NCI-H128 (cell line): ENCODE measurements around the gene SYK.

Source experiments
- DNase-seq: peaks from one replicate; lab custom pipeline; 2025; ENCODE audit not compliant: unreplicated experiment; lab: John Stamatoyannopoulos, UW

The SYK gene

GRCh38 chr9:90846770-90847419 lies 45.3 kb downstream of the SYK start:
- DNase-seq, result no peak

DNA sequence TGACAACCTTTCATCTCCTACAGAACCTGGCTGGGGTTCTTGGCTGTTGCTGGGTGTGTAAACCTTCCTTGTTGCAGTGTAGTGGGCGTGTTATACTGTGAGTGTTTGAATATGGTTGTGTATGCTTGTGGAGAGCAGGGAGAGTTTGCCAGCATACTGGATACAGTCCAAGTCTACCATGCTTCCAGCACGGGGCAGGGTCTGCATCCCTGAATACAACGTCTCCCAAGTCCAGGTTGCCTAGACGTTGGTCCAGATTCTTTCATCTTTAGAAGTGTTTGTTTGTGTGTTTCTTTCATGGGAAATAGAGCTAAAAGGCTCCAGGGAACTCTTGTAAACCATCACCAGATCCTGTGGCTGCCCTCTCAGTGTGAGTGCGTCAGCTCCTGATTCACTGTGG lies 46.4 kb downstream of the SYK start:
- DNase-seq, result no peak

DNA sequence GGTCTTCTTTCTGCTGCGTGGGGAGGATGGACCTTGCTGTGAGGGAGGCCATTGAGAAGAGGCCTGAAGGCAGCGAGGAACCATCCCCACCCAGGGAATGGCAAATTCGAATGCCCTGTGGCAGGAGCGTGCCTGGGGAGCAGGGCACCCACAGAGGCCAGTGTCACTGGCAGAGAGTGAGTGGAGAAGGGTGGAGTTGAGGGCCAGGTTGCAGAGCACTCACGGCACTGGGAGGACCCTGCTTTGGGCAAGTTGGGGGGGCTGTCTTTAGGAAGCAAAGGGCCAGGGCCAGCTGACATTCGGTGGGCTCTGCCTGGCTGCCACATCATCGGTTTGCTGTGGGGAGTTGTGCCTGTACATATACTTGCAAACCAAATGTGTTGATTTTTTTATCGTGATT lies 47.2 kb downstream of the SYK start:
- no peak for DNase-seq

GRCh38 chr9:90851444-90851843 lies 49.8 kb downstream of the SYK start:
- DNase-seq, result no peak

DNA sequence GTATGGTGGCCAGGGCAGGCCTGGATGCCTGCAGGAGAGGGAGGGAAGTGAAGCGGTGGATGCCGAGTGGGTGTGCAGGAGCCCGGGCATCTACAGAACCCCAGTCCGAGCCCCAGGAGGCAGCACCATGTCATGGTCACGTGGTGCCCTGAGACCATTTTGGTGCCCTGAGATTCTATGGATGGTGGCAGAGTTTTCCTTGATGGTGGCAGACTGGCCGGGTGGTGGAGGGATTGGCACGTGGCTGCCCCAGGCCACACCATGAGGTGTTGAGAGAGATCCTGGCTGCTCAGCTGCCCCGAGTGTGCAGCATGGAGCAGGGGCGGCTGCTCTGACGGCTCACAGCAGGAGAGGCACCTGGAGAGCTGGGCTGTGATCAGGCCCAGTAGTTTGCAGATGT lies 52.3 kb downstream of the SYK start:
- no peak for DNase-seq

GRCh38 chr9:90854637-90855175 lies 53.1 kb downstream of the SYK start:
- no peak for DNase-seq

- no peak for DNase-seq
These were observed 53.7 kb downstream of the SYK start for GRCh38 chr9:90855208-90855902.

GRCh38 chr9:90857091-90857490 lies 55.5 kb downstream of the SYK start:
- no peak for DNase-seq

DNA sequence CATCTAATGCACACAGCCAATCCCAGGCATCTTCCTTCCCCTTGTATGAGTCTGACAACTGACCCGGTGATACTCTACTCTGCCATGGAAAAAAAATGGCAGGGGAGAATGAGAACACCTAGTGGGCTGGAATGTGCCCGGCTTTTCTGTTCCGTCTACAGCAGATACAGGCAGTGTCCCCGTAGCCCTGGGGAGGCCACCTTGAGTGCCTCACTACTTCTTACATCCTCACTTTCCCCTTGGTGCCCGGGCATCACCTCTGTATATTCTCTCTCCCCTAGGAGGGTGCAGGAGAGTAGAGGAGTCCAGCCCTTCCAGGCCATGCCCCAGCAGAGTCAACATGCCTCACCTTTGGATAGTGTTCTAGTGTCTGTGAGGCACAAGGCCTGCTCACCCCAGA lies 56.2 kb downstream of the SYK start:
- DNase-seq, result no peak

DNA sequence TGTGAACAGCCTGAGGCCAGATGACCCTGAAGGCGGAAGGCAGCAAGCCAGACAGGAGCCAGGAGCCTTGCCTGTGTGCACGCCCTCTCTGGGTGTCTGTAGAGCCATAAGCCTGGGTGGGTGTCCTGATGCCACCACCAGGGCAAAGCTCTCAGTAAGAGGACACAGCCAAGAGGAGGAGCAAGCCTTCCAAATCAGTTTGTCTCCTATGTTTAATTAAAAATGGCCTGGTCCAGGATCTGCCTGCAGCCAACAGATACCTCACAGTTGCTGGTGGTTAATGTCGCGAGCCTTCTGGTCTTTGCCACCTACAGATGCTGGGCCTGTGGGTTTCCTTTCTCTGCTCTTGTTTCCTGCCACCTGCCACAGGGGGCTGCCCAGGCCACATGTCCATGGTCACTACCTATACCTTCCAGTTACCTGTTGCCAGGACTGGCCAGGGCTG lies 56.9 kb downstream of the SYK start:
- DNase-seq, result no peak

GRCh38 chr9:90860382-90860781 lies 58.8 kb downstream of the SYK start:
- DNase-seq, result no peak

DNA sequence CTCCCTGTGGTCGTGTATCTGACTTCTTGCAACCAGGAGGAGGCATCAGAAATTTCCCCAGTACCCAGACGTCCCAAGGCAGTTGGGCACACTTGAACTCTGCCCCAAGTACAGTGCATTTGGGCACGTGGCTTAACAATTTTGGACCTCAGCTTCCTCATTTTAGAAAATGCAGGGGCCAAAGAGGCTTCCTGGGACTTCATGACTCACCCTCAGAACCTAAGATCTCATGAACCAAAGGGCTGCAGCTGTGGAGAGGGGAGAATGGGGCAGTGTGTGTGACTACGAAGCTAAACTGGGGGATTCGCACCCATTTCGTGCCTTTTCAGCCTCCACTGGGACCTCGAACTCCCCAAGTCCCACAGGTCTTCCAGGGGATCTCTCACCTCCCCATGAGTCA lies 59.2 kb downstream of the SYK start:
- DNase-seq, result no peak

- no peak for DNase-seq
These were observed 59.8 kb downstream of the SYK start for GRCh38 chr9:90861380-90861779.

GRCh38 chr9:90861826-90862740 lies 60.5 kb downstream of the SYK start:
- DNase-seq, result no peak

DNA sequence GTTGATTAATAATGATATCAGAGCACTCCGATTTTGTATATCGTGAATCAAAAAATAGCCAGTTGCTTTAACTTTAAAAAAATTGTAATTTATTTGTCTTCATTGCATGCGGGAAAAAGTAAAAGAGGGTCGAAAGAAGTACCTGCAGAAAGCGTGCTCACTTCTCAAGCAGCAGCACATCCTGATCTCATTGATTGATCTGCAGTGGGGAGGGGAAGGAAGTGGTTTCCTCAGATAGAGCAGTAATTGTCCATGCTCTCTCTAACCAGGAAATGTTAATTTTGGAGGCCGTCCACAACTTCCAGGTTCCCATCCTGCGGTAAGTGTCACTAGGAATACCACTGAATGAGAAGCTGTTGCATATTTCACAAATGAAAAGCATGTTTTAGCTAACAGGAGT lies 63.2 kb downstream of the SYK start:
- no peak for DNase-seq

DNA sequence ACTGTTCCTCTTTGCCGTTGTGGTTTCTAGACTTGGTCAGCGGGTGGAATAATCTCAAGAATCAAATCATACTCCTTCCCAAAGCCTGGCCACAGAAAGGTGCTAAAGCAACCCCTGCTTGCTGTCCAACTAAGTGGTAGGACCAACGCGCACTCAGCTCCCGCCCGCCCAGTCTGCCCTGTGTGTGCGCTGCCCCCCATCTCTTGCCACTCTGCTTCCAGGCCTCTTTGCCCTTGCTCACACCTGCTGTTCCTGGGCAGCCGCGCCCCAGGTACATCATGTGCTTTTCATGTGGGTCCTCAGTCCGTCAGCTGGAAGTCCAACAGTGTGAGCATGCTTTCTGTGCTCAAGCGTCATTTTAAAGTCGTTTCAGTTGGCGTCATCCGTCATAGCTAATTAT lies 65.5 kb downstream of the SYK start:
- DNase-seq, result no peak

DNA sequence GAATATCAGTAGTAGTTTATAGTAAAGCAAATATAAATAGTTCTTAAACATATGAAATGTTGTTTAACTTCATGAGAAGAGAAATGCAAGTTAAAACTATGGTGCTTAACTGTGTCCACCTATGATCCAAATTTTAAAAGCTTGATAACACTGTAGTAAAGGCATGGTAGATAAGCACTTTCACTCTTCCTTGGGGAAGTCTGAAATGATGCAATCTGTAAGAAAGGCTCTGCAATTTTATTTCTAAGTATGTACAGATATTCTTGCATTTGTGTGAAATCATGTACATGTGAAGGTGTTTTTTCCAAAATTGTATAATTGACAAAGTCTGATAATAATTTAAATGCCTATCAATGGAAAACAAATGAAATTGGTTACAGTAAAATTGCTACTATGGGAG lies 66.9 kb downstream of the SYK start:
- no peak for DNase-seq

GRCh38 chr9:90869361-90869760 lies 67.7 kb downstream of the SYK start:
- no peak for DNase-seq

DNA sequence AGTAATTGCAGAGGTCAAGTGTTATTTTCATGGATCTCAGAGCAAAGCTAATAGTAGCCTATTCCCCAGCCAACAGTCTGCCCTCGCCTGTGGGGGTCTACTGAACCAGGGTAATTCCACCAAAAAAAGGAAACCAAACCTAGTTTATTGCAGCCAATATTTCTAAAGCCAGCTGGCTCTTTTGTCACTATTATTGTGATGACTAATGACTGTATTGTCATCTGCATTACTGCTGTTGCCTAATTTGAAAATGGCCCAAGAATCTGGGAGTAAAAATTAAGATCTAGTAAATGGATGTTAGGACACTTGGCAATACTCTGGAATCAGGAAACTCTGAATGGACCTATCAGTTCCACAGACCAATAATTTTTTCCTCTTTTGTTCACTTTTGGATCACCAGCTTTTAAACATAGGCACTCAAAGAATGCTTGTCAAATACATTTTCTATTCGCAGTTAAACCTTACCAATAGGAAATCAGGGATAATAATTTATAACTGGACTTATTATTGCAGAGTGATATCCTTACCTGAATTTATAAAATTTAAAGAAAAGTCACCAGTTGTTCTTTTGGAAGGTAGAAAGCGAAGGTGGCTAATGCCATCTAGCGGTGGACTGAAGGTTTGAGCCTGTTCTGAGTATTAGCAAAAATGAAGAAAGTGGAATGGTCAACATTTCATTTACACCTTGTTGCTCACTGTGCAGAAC lies 69.2 kb downstream of the SYK start:
- no peak for DNase-seq

- no peak for DNase-seq
These were observed 69.8 kb downstream of the SYK start for GRCh38 chr9:90871327-90871935.
